AG10803 (cell line): Measurements from ENCODE around the gene HECTD4.
"Not testable (repeated sequence)": the region's sequence is repeated elsewhere in the genome, so short reads cannot be mapped to it uniquely, and the experiment has no call there.

ENCODE experiments used
- DNase-seq: peaks from one replicate; pipeline ENCODE4 v3.0.0; 2010; ENCODE audit warnings: low read depth
- H3K4me3 ChIP-seq: 2 replicates; pipeline ENCODE4 v1.5.1; 2011; ENCODE audit warnings: mild to moderate bottlenecking, low read length, control low read depth
- CTCF ChIP-seq: conservative IDR thresholded peaks from 2 replicates; pipeline ENCODE4 v1.5.1; 2011; ENCODE audit warnings: mild to moderate bottlenecking, low read length, control low read depth, inconsistent platforms

HECTD4 gene

GRCh38 chr12:112266473-112266872 lies 115.8 kb downstream of the HECTD4 start:
- no peak for TF ChIP-seq CTCF
- H3K4me3 ChIP-seq, result no peak overlapping the region
- no peak for DNase-seq

GRCh38 chr12:112261559-112261958 lies 120.7 kb downstream of the HECTD4 start:
- no peak for DNase-seq
- TF ChIP-seq CTCF, result no peak; the same call in 1 of the 2 replicates
- H3K4me3 ChIP-seq, result no peak overlapping the region

GRCh38 chr12:112258926-112259325 lies 123.3 kb downstream of the HECTD4 start:
- no peak overlapping the region for H3K4me3 ChIP-seq
- no peak for TF ChIP-seq CTCF
- DNase-seq, result no peak

GRCh38 chr12:112256780-112257179 lies 125.5 kb downstream of the HECTD4 start:
- DNase-seq, result no peak
- TF ChIP-seq CTCF, result no peak
- no peak overlapping the region for H3K4me3 ChIP-seq

GRCh38 chr12:112252184-112252583 lies 130.0 kb downstream of the HECTD4 start:
- H3K4me3 ChIP-seq, result no peak overlapping the region
- no peak for TF ChIP-seq CTCF
- no peak for DNase-seq

- not testable (repeated sequence) for DNase-seq, H3K4me3 ChIP-seq
Measured at GRCh38 chr12:112244902-112245301, 137.3 kb downstream of the HECTD4 start.

GRCh38 chr12:112243255-112244110 lies 138.7 kb downstream of the HECTD4 start:
- no peak overlapping the region for H3K4me3 ChIP-seq
- no peak for TF ChIP-seq CTCF
- DNase-seq, result no peak
